HEK293 (cell line): ENCODE data around the gene TMEM134.

Source experiments
- BCL6B ChIP-seq: fragments of 450-650 bp; formaldehyde crosslinking; IDR thresholded peaks from 2 replicates; pipeline ENCODE4 v1.5.1; 2017; ENCODE audit warnings: missing biosample characterization, missing genetic modification characterization
- GLI2 ChIP-seq: fragments of 450-650 bp; formaldehyde crosslinking; IDR thresholded peaks from 2 replicates; pipeline ENCODE4; 2017; ENCODE audit warnings: missing biosample characterization, missing genetic modification characterization, low read depth, borderline replicate concordance
- GLIS1 ChIP-seq: fragments of 450-650 bp; formaldehyde crosslinking; IDR thresholded peaks from 2 replicates; pipeline ENCODE4 v1.5.1; 2016; ENCODE audit warnings: missing biosample characterization, missing genetic modification characterization
- HOXA7 ChIP-seq: sonication (generic); formaldehyde crosslinking; IDR thresholded peaks from 2 replicates; pipeline ENCODE4 v1.8.1; 2022; ENCODE audit warnings: missing genetic modification reagents, borderline replicate concordance
- KLF1 ChIP-seq: fragments of 450-650 bp; formaldehyde crosslinking; IDR thresholded peaks from 2 replicates; pipeline ENCODE4 v1.5.1; 2016; ENCODE audit warnings: missing biosample characterization, missing genetic modification characterization
- MZF1 ChIP-seq: fragments of 450-650 bp; formaldehyde crosslinking; IDR thresholded peaks from 2 replicates; pipeline ENCODE4 v1.5.1; 2017; ENCODE audit warnings: missing biosample characterization, missing genetic modification characterization, borderline replicate concordance
- TSHZ1 ChIP-seq: fragments of 450-650 bp; formaldehyde crosslinking; IDR thresholded peaks from 2 replicates; pipeline ENCODE4 v1.5.1; 2016; ENCODE audit warnings: missing biosample characterization, missing genetic modification characterization, borderline replicate concordance
- WT1 ChIP-seq: fragments of 450-650 bp; formaldehyde crosslinking; IDR thresholded peaks from 2 replicates; pipeline ENCODE4 v1.5.1; 2016; ENCODE audit warnings: missing biosample characterization, missing genetic modification characterization
- ZBTB10 ChIP-seq: fragments of 450-650 bp; formaldehyde crosslinking; IDR thresholded peaks from 2 replicates; pipeline ENCODE4 v1.5.1; 2016; ENCODE audit warnings: missing biosample characterization, missing genetic modification characterization
- ZBTB17 ChIP-seq: fragments of 450-650 bp; formaldehyde crosslinking; IDR thresholded peaks from 2 replicates; pipeline ENCODE4 v1.5.1; 2016; ENCODE audit warnings: missing biosample characterization, missing genetic modification characterization
- ZBTB21 ChIP-seq: fragments of 450-650 bp; formaldehyde crosslinking; IDR thresholded peaks from 2 replicates; pipeline ENCODE4 v1.5.1; 2017; ENCODE audit warnings: missing biosample characterization, missing genetic modification characterization
- ZNF10 ChIP-seq: fragments of 450-650 bp; formaldehyde crosslinking; IDR thresholded peaks from 2 replicates; pipeline ENCODE4 v1.5.1; 2017; ENCODE audit warnings: missing biosample characterization, missing genetic modification characterization
- ZNF133 ChIP-seq: fragments of 450-650 bp; formaldehyde crosslinking; IDR thresholded peaks from 2 replicates; pipeline ENCODE4 v1.5.1; 2016; ENCODE audit warnings: missing biosample characterization, missing genetic modification characterization
- ZNF19 ChIP-seq: fragments of 450-650 bp; formaldehyde crosslinking; IDR thresholded peaks from 2 replicates; pipeline ENCODE4; 2016; ENCODE audit warnings: missing biosample characterization, missing genetic modification characterization, low read depth
- ZNF202 ChIP-seq: fragments of 450-650 bp; formaldehyde crosslinking; IDR thresholded peaks from 2 replicates; pipeline ENCODE4 v1.5.1; 2016; ENCODE audit warnings: missing biosample characterization, missing genetic modification characterization, borderline replicate concordance
- ZNF239 ChIP-seq: fragments of 450-650 bp; formaldehyde crosslinking; IDR thresholded peaks from 2 replicates; pipeline ENCODE4 v1.5.1; 2016; ENCODE audit warnings: missing biosample characterization, missing genetic modification characterization
- ZNF24 ChIP-seq: fragments of 450-650 bp; formaldehyde crosslinking; IDR thresholded peaks from 2 replicates; pipeline ENCODE4 v1.5.1; 2016; ENCODE audit warnings: missing biosample characterization, missing genetic modification characterization
- ZNF26 ChIP-seq: fragments of 450-650 bp; formaldehyde crosslinking; IDR thresholded peaks from 2 replicates; pipeline ENCODE4 v1.5.1; 2016; ENCODE audit warnings: missing biosample characterization, missing genetic modification characterization
- ZNF280C ChIP-seq: fragments of 450-650 bp; formaldehyde crosslinking; IDR thresholded peaks from 2 replicates; pipeline ENCODE4 v1.5.1; 2016; ENCODE audit warnings: missing biosample characterization, missing genetic modification characterization
- ZNF48 ChIP-seq: fragments of 450-650 bp; formaldehyde crosslinking; IDR thresholded peaks from 2 replicates; pipeline ENCODE4 v1.5.1; 2016; ENCODE audit warnings: missing biosample characterization, missing genetic modification characterization
- ZNF513 ChIP-seq: fragments of 450-650 bp; IDR thresholded peaks from 2 replicates; pipeline ENCODE4 v1.5.1; 2018; ENCODE audit warnings: missing biosample characterization, missing genetic modification characterization
- ZNF585B ChIP-seq: fragments of 450-650 bp; formaldehyde crosslinking; IDR thresholded peaks from 2 replicates; pipeline ENCODE4 v1.5.1; 2016; ENCODE audit warnings: missing biosample characterization, missing genetic modification characterization
- ZNF639 ChIP-seq: fragments of 450-650 bp; formaldehyde crosslinking; IDR thresholded peaks from 2 replicates; pipeline ENCODE4 v1.5.1; 2016; ENCODE audit warnings: missing biosample characterization, missing genetic modification characterization
- ZNF664 ChIP-seq: fragments of 450-650 bp; formaldehyde crosslinking; IDR thresholded peaks from 2 replicates; pipeline ENCODE4 v1.5.1; 2016; ENCODE audit warnings: missing biosample characterization, missing genetic modification characterization
- ZSCAN16 ChIP-seq: fragments of 450-650 bp; formaldehyde crosslinking; IDR thresholded peaks from 2 replicates; pipeline ENCODE4 v1.5.1; 2016; ENCODE audit warnings: missing biosample characterization, missing genetic modification characterization
- ZSCAN30 ChIP-seq: fragments of 450-650 bp; IDR thresholded peaks from 2 replicates; pipeline ENCODE4 v1.5.1; 2018; ENCODE audit warnings: missing biosample characterization, mild to moderate bottlenecking, missing genetic modification characterization, moderate library complexity

Gene TMEM134

GRCh38 chr11:67436459-67437081 lies 32.5 kb downstream of the TMEM134 start (continued):
- TF ChIP-seq TSHZ1 (tag by site-specific recombination) (peak; percentile 45; the same call in 1 of the 2 replicates), ZSCAN30 (tag by site-specific recombination) (no peak), ZSCAN16 (tag by site-specific recombination) (no peak), BCL6B (tag by site-specific recombination) (no peak), ZNF280C (no peak), ZNF664 (peak; percentile 80), GLIS1 (tag by site-specific recombination) (peak; percentile 48; the same call in 1 of the 2 replicates), KLF1 (tag by site-specific recombination) (peak; percentile 44; the same call in 1 of the 2 replicates), ZNF202 (tag by site-specific recombination) (no peak), HOXA7 (CRISPR knock-in tag) (no peak), ZNF48 (no peak), ZNF133 (tag by site-specific recombination) (no peak), ZBTB10 (tag by site-specific recombination) (peak; percentile 49; the same call in 1 of the 2 replicates), ZNF10 (tag by site-specific recombination) (no peak), ZBTB21 (tag by site-specific recombination) (no peak), MZF1 (tag by site-specific recombination) (no peak), ZNF19 (tag by site-specific recombination) (no peak), ZNF639 (peak; percentile 55; the same call in 1 of the 2 replicates), ZNF26 (tag by site-specific recombination) (no peak), GLI2 (no peak), ZNF585B (no peak), ZBTB17 (tag by site-specific recombination) (peak; percentile 58; the same call in 1 of the 2 replicates), ZNF24 (tag by site-specific recombination) (peak; percentile 38; the same call in 1 of the 2 replicates), WT1 (tag by site-specific recombination) (peak; percentile 77; the same call in 1 of the 2 replicates), ZNF239 (no peak), ZNF513 (tag by site-specific recombination) (no peak)
